IPS-20b (cell line): ENCODE measurements around the gene TEN1.
"Not testable (repeated sequence)": the region's sequence is repeated elsewhere in the genome, so short reads cannot be mapped to it uniquely, and the experiment has no call there.

Experiments used
- H3K27ac ChIP-seq: one replicate; pipeline ENCODE4 v1.5.1; 2013; ENCODE audit warnings: low read length
- H3K27me3 ChIP-seq: 2 replicates; pipeline ENCODE4 v1.6.1; 2013; ENCODE audit warnings: mild to moderate bottlenecking, low read length, inconsistent platforms; ENCODE audit not compliant: insufficient read depth
- H3K36me3 ChIP-seq: 2 replicates; pipeline ENCODE4 v1.6.1; 2013; ENCODE audit warnings: low read depth, mild to moderate bottlenecking, inconsistent platforms, low read length, moderate library complexity; ENCODE audit not compliant: insufficient read depth
- H3K4me1 ChIP-seq: 2 replicates; pipeline ENCODE4 v1.6.1; 2013; ENCODE audit warnings: mild to moderate bottlenecking, control low read depth, inconsistent platforms, low read length, moderate library complexity; ENCODE audit not compliant: insufficient read depth
- H3K4me3 ChIP-seq: 2 replicates; pipeline ENCODE4 v1.5.1; 2013; ENCODE audit warnings: mild to moderate bottlenecking, low read length, inconsistent platforms
- H3K9ac ChIP-seq: 2 replicates; pipeline ENCODE4 v1.6.1; 2013; ENCODE audit warnings: low read depth, mild to moderate bottlenecking, inconsistent platforms, low read length, moderate library complexity
- H3K9me3 ChIP-seq: 2 replicates; pipeline ENCODE4 v1.6.1; 2013; ENCODE audit warnings: mild to moderate bottlenecking, low read depth, low read length, inconsistent platforms; ENCODE audit not compliant: insufficient read depth

TEN1 gene

GRCh38 chr17:76036497-76037261, 57.6 kb downstream of the TEN1 start:
- H3K9ac ChIP-seq = peak overlapping the region; percentile 25; the same call in 1 of the 2 replicates
- H3K4me3 ChIP-seq = no peak overlapping the region
- no peaks in the 10 kb centered on the region for H3K9me3 ChIP-seq
- peaks cover 8% of the 10 kb centered on the region; the same call in 1 of the 2 replicates for H3K4me1 ChIP-seq
- no peak overlapping the region for H3K27ac ChIP-seq
- H3K36me3 ChIP-seq = peaks cover 42% of the 10 kb centered on the region
- no peaks in the 10 kb centered on the region for H3K27me3 ChIP-seq

- Histone ChIP-seq H3K4me1 (peaks cover 8% of the 10 kb centered on the region; the same call in 1 of the 2 replicates), H3K4me3 (no peak overlapping the region), H3K9me3 (no peaks in the 10 kb centered on the region), H3K27me3 (no peaks in the 10 kb centered on the region), H3K27ac (no peak overlapping the region), H3K9ac (no peak overlapping the region), H3K36me3 (peaks cover 49% of the 10 kb centered on the region)
Measured at GRCh38 chr17:76038050-76038449, 59.0 kb downstream of the TEN1 start.

DNA sequence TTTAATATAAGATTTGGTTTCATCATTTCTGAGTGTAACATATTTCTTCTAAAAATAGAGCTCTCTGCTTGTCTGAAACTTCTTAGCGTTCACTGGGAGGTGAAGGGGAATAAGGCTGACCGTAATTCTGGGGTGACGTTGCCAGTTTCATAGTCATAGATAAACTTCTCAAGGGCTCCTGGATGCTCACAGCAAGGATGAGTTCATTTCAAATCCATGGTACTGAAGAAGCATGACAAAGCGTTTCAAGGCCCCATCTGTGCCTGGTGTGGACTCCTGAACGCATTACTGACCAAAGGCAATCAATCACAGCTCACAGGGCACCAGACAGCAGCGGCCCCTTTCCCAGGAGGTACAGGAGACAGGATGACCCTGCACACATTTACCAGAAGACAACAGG, 60.1 kb downstream of the TEN1 start:
- no peak overlapping the region for H3K4me3 ChIP-seq
- H3K9me3 ChIP-seq = no peaks in the 10 kb centered on the region
- peaks cover 60% of the 10 kb centered on the region for H3K36me3 ChIP-seq
- H3K27me3 ChIP-seq = no peaks in the 10 kb centered on the region
- H3K9ac ChIP-seq = no peak overlapping the region
- no peak overlapping the region for H3K27ac ChIP-seq
- H3K4me1 ChIP-seq = peaks cover 8% of the 10 kb centered on the region; the same call in 1 of the 2 replicates

GRCh38 chr17:76040376-76040775, 61.3 kb downstream of the TEN1 start:
- Histone ChIP-seq H3K4me3 (no peak overlapping the region), H3K9me3 (no peaks in the 10 kb centered on the region), H3K4me1 (peaks cover 8% of the 10 kb centered on the region; the same call in 1 of the 2 replicates), H3K27ac (no peak overlapping the region), H3K9ac (no peak overlapping the region), H3K36me3 (peaks cover 73% of the 10 kb centered on the region), H3K27me3 (no peaks in the 10 kb centered on the region)

- H3K4me3 ChIP-seq, H3K9ac ChIP-seq, H3K9me3 ChIP-seq, H3K27ac ChIP-seq, H3K27me3 ChIP-seq, H3K4me1 ChIP-seq: not testable (repeated sequence)
- H3K36me3 ChIP-seq = peaks cover 90% of the 10 kb centered on the region
Measured at GRCh38 chr17:76042868-76043267, 63.8 kb downstream of the TEN1 start.

- H3K4me3 ChIP-seq, H3K9me3 ChIP-seq, H3K27ac ChIP-seq, H3K4me1 ChIP-seq, H3K9ac ChIP-seq, H3K27me3 ChIP-seq: not testable (repeated sequence)
- peaks cover 90% of the 10 kb centered on the region for H3K36me3 ChIP-seq
Measured at GRCh38 chr17:76044475-76045007, 65.5 kb downstream of the TEN1 start.

DNA sequence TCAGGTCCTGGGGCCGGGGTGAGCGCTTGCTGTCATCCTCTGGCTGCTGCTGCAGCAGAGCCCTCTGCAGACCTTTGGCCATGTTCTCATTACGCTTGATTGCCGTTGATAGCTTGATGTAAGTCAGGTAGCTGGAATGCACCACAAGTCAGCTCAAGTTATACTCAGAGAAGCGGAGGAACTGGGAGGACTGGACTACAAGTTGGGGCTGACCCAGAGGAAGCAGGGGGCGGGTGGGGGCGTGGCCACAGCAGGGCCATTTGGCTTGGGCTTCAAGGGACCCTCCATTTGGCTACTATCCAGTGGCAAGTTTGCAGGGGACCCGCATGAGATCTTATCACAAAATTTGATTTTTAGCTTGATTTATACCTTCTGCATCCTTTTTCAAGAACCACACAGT, 67.0 kb downstream of the TEN1 start:
- Histone ChIP-seq H3K9me3 (no peaks in the 10 kb centered on the region), H3K9ac (no peak overlapping the region), H3K36me3 (peaks cover 89% of the 10 kb centered on the region), H3K4me3 (no peak overlapping the region), H3K27me3 (no peaks in the 10 kb centered on the region), H3K4me1 (0 out of 2 replicates have a peak, but pooled peaks cover 4% of the 10 kb centered on the region), H3K27ac (no peak overlapping the region)

DNA sequence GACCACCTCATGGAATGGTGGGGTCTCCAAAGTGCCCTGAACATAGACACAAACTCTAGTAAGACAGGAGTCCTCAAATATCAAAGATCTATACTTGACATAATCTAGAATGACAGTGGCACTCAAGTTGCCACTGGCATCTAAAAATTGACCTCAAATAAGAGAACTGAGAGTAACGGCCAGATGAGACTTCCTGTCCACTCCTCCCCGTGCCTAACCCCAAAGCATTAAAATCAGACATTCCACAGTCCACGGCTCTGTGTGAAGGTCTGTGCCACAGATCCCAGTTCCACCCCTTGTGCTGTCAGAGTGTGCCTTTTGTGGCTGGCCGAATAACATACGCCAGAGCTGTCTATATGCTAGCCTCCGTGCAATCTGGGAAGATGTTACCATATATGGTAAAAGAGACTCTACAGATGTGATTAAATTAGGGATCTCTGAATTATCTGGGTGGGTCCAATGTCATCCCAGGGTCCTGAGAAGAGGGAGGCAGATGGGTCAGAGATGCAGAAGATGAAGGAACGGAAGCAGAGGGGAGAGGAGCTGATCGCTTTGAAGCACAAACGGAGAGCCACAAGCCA, 69.1 kb downstream of the TEN1 start:
- Histone ChIP-seq H3K4me1 (no peaks in the 10 kb centered on the region), H3K27ac (no peak overlapping the region), H3K9ac (no peak overlapping the region), H3K36me3 (peaks cover 87% of the 10 kb centered on the region), H3K9me3 (no peaks in the 10 kb centered on the region), H3K4me3 (no peak overlapping the region), H3K27me3 (no peaks in the 10 kb centered on the region)

GRCh38 chr17:76048711-76049110, 69.7 kb downstream of the TEN1 start:
- no peak overlapping the region for H3K4me3 ChIP-seq
- no peaks in the 10 kb centered on the region for H3K27me3 ChIP-seq
- no peaks in the 10 kb centered on the region for H3K4me1 ChIP-seq
- H3K36me3 ChIP-seq = peaks cover 87% of the 10 kb centered on the region
- H3K9me3 ChIP-seq = no peaks in the 10 kb centered on the region
- H3K27ac ChIP-seq = no peak overlapping the region
- H3K9ac ChIP-seq = no peak overlapping the region

- Histone ChIP-seq H3K9me3 (no peaks in the 10 kb centered on the region), H3K27ac (no peak overlapping the region), H3K36me3 (peaks cover 87% of the 10 kb centered on the region), H3K27me3 (no peaks in the 10 kb centered on the region), H3K4me1 (no peaks in the 10 kb centered on the region), H3K4me3 (no peak overlapping the region), H3K9ac (no peak overlapping the region)
Measured at GRCh38 chr17:76049239-76049638, 70.2 kb downstream of the TEN1 start.

GRCh38 chr17:76049836-76050537, 70.9 kb downstream of the TEN1 start:
- Histone ChIP-seq H3K27ac (no peak overlapping the region), H3K9me3 (no peaks in the 10 kb centered on the region), H3K4me3 (no peak overlapping the region), H3K9ac (no peak overlapping the region), H3K36me3 (peaks cover 80% of the 10 kb centered on the region), H3K4me1 (no peaks in the 10 kb centered on the region), H3K27me3 (no peaks in the 10 kb centered on the region)
